Liver (tissue), 9 donors: ENCODE data around the gene GBA3. TPM values are rescaled to one million over a fixed set of nuclear protein-coding genes. Genes with fewer than 3 reads are reported as not detected.

Experiments used
- DNase-seq: peaks from one replicate; pipeline ENCODE4 v3.0.0-alpha.2; 2017; ENCODE audit warnings: low spot score
- H3K27ac ChIP-seq, 2 donors: one replicate each; pipeline ENCODE4 v1.7.0; 2013; ENCODE audit warnings: inconsistent platforms in 2 of 2, low read length in 2 of 2, control low read depth in 1 of 2, low read depth in 1 of 2, mild to moderate bottlenecking in 1 of 2
- H3K27me3 ChIP-seq, 4 donors: one replicate each; pipeline versions ENCODE4 v1.6.1 to v1.7.0; 2013; ENCODE audit warnings: low read length in 3 of 4, inconsistent platforms in 1 of 4, mild to moderate bottlenecking in 1 of 4, moderate library complexity in 1 of 4; ENCODE audit not compliant: control insufficient read depth in 4 of 4, insufficient read depth in 4 of 4
- H3K36me3 ChIP-seq, 4 donors: one replicate each; pipeline versions ENCODE4 v1.6.1 to v1.7.0; 2013; ENCODE audit warnings: low read length in 3 of 4, mild to moderate bottlenecking in 3 of 4, low read depth in 1 of 4, moderate library complexity in 1 of 4; ENCODE audit not compliant: control insufficient read depth in 4 of 4, insufficient read depth in 3 of 4
- H3K4me1 ChIP-seq, 4 donors: one replicate each; pipeline versions ENCODE4 v1.6.1 to v1.7.0; 2013; ENCODE audit warnings: low read length in 3 of 4, mild to moderate bottlenecking in 3 of 4, moderate library complexity in 1 of 4; ENCODE audit not compliant: control insufficient read depth in 4 of 4, insufficient read depth in 4 of 4
- H3K4me3 ChIP-seq, 3 donors: one replicate each; pipeline versions ENCODE4 v1.6.1 to v1.7.0; 2013; ENCODE audit warnings: low read length in 3 of 3, control low read depth in 1 of 3, low read depth in 1 of 3, mild to moderate bottlenecking in 1 of 3
- H3K9ac ChIP-seq, 2 donors: one replicate each; pipeline ENCODE4 v1.7.0; 2013; ENCODE audit warnings: low read length in 2 of 2, mild to moderate bottlenecking in 2 of 2, moderate library complexity in 2 of 2, control low read depth in 1 of 2, low read depth in 1 of 2
- H3K9me3 ChIP-seq, 4 donors: one replicate each; pipeline versions ENCODE4 v1.6.1 to v1.7.0; 2013; ENCODE audit warnings: low read length in 3 of 4; ENCODE audit not compliant: control insufficient read depth in 4 of 4
- ATF3 ChIP-seq: IDR thresholded peaks from 2 replicates; pipeline ENCODE4 v1.6.1; 2016; ENCODE audit warnings: antibody characterized with exemption
- EGR1 ChIP-seq, 2 donors: IDR thresholded peaks; 2 replicates each; pipeline ENCODE4 v1.6.1; 2016 to 2018; ENCODE audit warnings: antibody characterized with exemption in 2 of 2, low read depth in 2 of 2
- FOXA1 ChIP-seq: IDR thresholded peaks from 2 replicates; pipeline ENCODE4 v1.6.1; 2016; ENCODE audit warnings: antibody characterized with exemption
- FOXA2 ChIP-seq: IDR thresholded peaks from 2 replicates; pipeline ENCODE4 v1.6.1; 2016; ENCODE audit warnings: antibody characterized with exemption
- GABPA ChIP-seq, 2 donors: IDR thresholded peaks in 1 of 2; conservative IDR thresholded peaks in 1 of 2; 2 replicates each; pipeline ENCODE4 v1.6.1; 2016; ENCODE audit warnings: antibody characterized with exemption in 2 of 2, mild to moderate bottlenecking in 1 of 2, moderate library complexity in 1 of 2
- HNF4A ChIP-seq, 2 donors: conservative IDR thresholded peaks; 2 replicates each; pipeline ENCODE4 v1.6.1; 2016; ENCODE audit warnings: antibody characterized with exemption in 2 of 2, mild to moderate bottlenecking in 2 of 2
- HNF4G ChIP-seq: IDR thresholded peaks from 2 replicates; pipeline ENCODE4 v1.6.1; 2016; ENCODE audit warnings: antibody characterized with exemption
- NR2F2 ChIP-seq: IDR thresholded peaks from 2 replicates; pipeline ENCODE4 v1.6.1; 2016; ENCODE audit warnings: antibody characterized with exemption
- RAD21 ChIP-seq, 2 donors: IDR thresholded peaks; 2 replicates each; pipeline ENCODE4 v1.6.1; 2016; ENCODE audit warnings: antibody characterized with exemption in 2 of 2, mild to moderate bottlenecking in 2 of 2
- RXRA ChIP-seq, 2 donors: IDR thresholded peaks; 2 replicates each; pipeline ENCODE4 v1.6.1; 2017 to 2018; ENCODE audit warnings: antibody characterized with exemption in 2 of 2, mild to moderate bottlenecking in 1 of 2
- SP1 ChIP-seq: IDR thresholded peaks from 2 replicates; pipeline ENCODE4 v1.6.1; 2018; ENCODE audit warnings: antibody characterized with exemption, mild to moderate bottlenecking
- TAF1 ChIP-seq: conservative IDR thresholded peaks from 2 replicates; pipeline ENCODE4 v1.6.1; 2016; ENCODE audit warnings: antibody characterized with exemption, mild to moderate bottlenecking
- YY1 ChIP-seq: IDR thresholded peaks from 2 replicates; pipeline ENCODE4 v1.6.1; 2016; ENCODE audit warnings: antibody characterized with exemption, mild to moderate bottlenecking
- ZBTB33 ChIP-seq: IDR thresholded peaks from 2 replicates; pipeline ENCODE4 v1.6.1; 2016; ENCODE audit warnings: antibody characterized with exemption
- WGBS: extraction: QIAGEN DNeasy Blood & Tissue Kit; methylation state at CpG from one replicate; pipeline ENCODE4 v1.1.7; 2013; 5-methylcytosine and 5-hydroxymethylcytosine counted together
- polyA plus RNA-seq, 2 donors: library from polyadenylated mRNA; stranded (reverse) in 1 of 2; unstranded in 1 of 2; fragments of 200-250 nt in 1 of 2; fragments of >200 nt in 1 of 2; fragmentation: Nextera tagmentation in 1 of 2; extraction: Ambion mirVana in 1 of 2; gene quantifications; one replicate each; pipeline versions ENCODE4 v1.2.1 to v1.2.3, GENCODE V29; 2013 to 2015
- total RNA-seq, 2 donors: library from RNA; depleted of rRNA; stranded (reverse); fragments of >200 nt; gene quantifications; one replicate each; pipeline ENCODE4 v1.2.3, GENCODE V29; 2014
- TF ChIP-seq, protein P1 (sequence below): IDR thresholded peaks from 2 replicates; pipeline ENCODE4 v1.6.1; 2016; ENCODE audit warnings: antibody characterized with exemption, mild to moderate bottlenecking
- TF ChIP-seq, protein P2 (sequence below): IDR thresholded peaks from 2 replicates; pipeline ENCODE4 v1.6.1; 2016; ENCODE audit warnings: antibody characterized with exemption
- TF ChIP-seq, protein P3 (sequence below): fragments of 150-350 bp; IDR thresholded peaks from 2 replicates; pipeline ENCODE4 v1.5.1; 2017; ENCODE audit warnings: improper control_type of control experiment, low read depth, low read length; ENCODE audit not compliant: missing input control
- donor health status: healthy.
- donor health status: healthy.
- donor health status: healthy.
- donor health status: healthy.
- donor health status: healthy.

Gene GBA3
- total and polyA plus RNA-seq, 4 donors = 10.6 to 36.7 (median 18.9) TPM

GRCh38 chr4:22713841-22714240 is 21.1 kb downstream of the GBA3 start:
- TF ChIP-seq RAD21 (IDR thresholded peaks at IDR 0.05) = no peak
- no peak for TF ChIP-seq FOXA2
- TF ChIP-seq HNF4A (conservative IDR thresholded peaks at IDR 0.05) = peak in 1 of 2 donors; percentile 25
- Histone ChIP-seq H3K36me3 (peaks cover 0 to 5% (median 0%) of the 10 kb centered on the region in 4 donors), H3K9me3 (no peaks in the 10 kb centered on the region), H3K27me3 (no peaks in the 10 kb centered on the region), H3K4me1 (peaks cover 0 to 37% (median 22%) of the 10 kb centered on the region in 4 donors), H3K9ac (no peak overlapping the region), H3K4me3 (no peak overlapping the region), H3K27ac (no peak overlapping the region)
- DNase-seq = no peak
- 21% methylated on average over 1 of the region's 1 CpG for WGBS

DNA sequence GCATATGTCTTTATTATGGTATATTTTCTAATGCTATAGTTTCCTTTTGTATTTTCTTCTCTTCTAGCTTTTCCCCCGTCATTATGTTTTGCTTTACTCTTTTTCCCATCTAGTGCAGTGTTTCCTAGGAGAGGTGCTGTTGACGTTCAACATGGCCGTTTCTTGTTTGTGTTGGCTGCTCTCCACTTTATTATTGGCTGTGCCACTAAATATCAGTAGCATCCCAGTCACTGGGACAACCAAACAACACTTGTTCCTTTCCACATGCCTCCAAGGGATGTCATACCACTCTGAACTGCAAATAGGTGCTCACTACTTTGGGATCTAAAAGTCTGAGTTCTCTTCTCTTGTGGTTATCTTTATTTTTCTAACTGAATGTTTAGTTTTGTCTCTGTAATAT is 26.5 kb downstream of the GBA3 start:
- Histone ChIP-seq H3K27me3 (no peaks in the 10 kb centered on the region), H3K4me3 (no peak overlapping the region), H3K27ac (no peak overlapping the region), H3K36me3 (peaks cover 0 to 5% (median 0%) of the 10 kb centered on the region in 4 donors), H3K9ac (no peak overlapping the region), H3K4me1 (peaks cover 0 to 10% (median 4%) of the 10 kb centered on the region in 4 donors), H3K9me3 (no peaks in the 10 kb centered on the region)
- TF ChIP-seq FOXA2 (peak; percentile 47), YY1 (peak; percentile 73), FOXA1 (peak; percentile 24), ATF3 (no peak)
- no peak for DNase-seq
- 48% methylated on average over 3 of the region's 3 CpGs for WGBS

DNA sequence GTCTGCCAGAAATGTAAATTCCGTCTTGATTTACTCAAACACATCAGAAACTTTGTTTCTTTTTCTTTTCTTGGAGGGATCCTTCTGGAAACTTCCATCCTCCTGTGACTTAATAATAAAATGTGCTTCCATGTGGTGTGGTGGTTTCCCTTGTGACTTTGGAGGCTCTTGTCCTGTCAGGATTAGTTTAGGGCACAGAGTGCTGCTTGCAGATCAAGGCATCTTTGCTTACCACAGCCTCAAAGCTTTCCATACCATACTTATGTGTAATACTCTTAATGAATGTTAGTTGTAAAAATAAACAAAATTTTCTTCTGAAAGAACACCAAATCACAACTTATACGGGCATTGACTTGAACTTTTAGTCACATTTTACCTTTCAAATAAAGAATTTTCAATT is 27.4 kb downstream of the GBA3 start:
- no peak for DNase-seq
- no peak for TF ChIP-seq RAD21 (IDR thresholded peaks at IDR 0.05)
- no peak for TF ChIP-seq RXRA (IDR thresholded peaks at IDR 0.05)
- TF ChIP-seq FOXA2 = no peak
- peaks cover 0 to 5% (median 0%) of the 10 kb centered on the region in 4 donors for H3K36me3 ChIP-seq
- H3K27ac ChIP-seq = no peak overlapping the region
- no peak overlapping the region for H3K4me3 ChIP-seq
- no peaks in the 10 kb centered on the region for H3K27me3 ChIP-seq
- H3K4me1 ChIP-seq = peaks cover 0 to 2% (median 0%) of the 10 kb centered on the region in 4 donors
- no peaks in the 10 kb centered on the region for H3K9me3 ChIP-seq
- H3K9ac ChIP-seq = no peak overlapping the region
- WGBS = 87% methylated on average over 2 of the region's 2 CpGs

DNA sequence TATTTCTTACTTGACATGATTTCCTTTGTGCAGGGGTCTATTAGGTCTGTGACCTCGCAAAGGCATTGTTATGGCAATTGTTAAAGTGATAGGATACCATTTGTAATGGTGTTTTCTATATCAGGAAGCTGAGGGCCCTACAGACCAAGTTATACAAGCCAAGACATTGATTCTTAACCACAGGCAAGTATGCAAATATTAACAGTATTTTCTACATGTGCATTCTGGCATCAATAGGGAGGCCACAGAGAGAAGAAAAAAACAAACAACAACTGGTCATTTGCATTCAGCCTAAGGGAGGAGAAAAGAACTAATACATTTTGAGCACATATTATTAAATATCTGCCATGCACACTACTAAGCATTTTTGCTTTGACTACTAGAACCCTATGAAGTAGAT is 28.5 kb downstream of the GBA3 start:
- H3K4me1 ChIP-seq = no peaks in the 10 kb centered on the region
- no peaks in the 10 kb centered on the region for H3K36me3 ChIP-seq
- H3K4me3 ChIP-seq = no peak overlapping the region
- H3K27me3 ChIP-seq = no peaks in the 10 kb centered on the region
- H3K9ac ChIP-seq = no peak overlapping the region
- 79% methylated on average over 1 of the region's 1 CpG for WGBS
- H3K9me3 ChIP-seq = no peaks in the 10 kb centered on the region
- no peak for DNase-seq
- H3K27ac ChIP-seq = no peak overlapping the region
- TF ChIP-seq FOXA1 (no peak), RAD21 (IDR thresholded peaks at IDR 0.05) (no peak), EGR1 (IDR thresholded peaks at IDR 0.05; ENCODE audit: low read depth in 2 of 2) (no peak), NR2F2 (no peak), HNF4G (no peak), YY1 (no peak), GABPA (IDR thresholded peaks at IDR 0.05 in 1 of 2, conservative IDR thresholded peaks at IDR 0.05 in 1 of 2) (no peak), ZBTB33 (no peak), FOXA2 (no peak), SP1 (no peak), TAF1 (no peak), RXRA (IDR thresholded peaks at IDR 0.05) (no peak)
- TF ChIP-seq, protein P1, sequence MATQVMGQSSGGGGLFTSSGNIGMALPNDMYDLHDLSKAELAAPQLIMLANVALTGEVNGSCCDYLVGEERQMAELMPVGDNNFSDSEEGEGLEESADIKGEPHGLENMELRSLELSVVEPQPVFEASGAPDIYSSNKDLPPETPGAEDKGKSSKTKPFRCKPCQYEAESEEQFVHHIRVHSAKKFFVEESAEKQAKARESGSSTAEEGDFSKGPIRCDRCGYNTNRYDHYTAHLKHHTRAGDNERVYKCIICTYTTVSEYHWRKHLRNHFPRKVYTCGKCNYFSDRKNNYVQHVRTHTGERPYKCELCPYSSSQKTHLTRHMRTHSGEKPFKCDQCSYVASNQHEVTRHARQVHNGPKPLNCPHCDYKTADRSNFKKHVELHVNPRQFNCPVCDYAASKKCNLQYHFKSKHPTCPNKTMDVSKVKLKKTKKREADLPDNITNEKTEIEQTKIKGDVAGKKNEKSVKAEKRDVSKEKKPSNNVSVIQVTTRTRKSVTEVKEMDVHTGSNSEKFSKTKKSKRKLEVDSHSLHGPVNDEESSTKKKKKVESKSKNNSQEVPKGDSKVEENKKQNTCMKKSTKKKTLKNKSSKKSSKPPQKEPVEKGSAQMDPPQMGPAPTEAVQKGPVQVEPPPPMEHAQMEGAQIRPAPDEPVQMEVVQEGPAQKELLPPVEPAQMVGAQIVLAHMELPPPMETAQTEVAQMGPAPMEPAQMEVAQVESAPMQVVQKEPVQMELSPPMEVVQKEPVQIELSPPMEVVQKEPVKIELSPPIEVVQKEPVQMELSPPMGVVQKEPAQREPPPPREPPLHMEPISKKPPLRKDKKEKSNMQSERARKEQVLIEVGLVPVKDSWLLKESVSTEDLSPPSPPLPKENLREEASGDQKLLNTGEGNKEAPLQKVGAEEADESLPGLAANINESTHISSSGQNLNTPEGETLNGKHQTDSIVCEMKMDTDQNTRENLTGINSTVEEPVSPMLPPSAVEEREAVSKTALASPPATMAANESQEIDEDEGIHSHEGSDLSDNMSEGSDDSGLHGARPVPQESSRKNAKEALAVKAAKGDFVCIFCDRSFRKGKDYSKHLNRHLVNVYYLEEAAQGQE = no peak
- TF ChIP-seq, protein P2, sequence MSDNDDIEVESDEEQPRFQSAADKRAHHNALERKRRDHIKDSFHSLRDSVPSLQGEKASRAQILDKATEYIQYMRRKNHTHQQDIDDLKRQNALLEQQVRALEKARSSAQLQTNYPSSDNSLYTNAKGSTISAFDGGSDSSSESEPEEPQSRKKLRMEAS = no peak
- TF ChIP-seq, protein P3, sequence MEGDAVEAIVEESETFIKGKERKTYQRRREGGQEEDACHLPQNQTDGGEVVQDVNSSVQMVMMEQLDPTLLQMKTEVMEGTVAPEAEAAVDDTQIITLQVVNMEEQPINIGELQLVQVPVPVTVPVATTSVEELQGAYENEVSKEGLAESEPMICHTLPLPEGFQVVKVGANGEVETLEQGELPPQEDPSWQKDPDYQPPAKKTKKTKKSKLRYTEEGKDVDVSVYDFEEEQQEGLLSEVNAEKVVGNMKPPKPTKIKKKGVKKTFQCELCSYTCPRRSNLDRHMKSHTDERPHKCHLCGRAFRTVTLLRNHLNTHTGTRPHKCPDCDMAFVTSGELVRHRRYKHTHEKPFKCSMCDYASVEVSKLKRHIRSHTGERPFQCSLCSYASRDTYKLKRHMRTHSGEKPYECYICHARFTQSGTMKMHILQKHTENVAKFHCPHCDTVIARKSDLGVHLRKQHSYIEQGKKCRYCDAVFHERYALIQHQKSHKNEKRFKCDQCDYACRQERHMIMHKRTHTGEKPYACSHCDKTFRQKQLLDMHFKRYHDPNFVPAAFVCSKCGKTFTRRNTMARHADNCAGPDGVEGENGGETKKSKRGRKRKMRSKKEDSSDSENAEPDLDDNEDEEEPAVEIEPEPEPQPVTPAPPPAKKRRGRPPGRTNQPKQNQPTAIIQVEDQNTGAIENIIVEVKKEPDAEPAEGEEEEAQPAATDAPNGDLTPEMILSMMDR = no peak
